Liver (tissue), 3 donors: ENCODE results near the gene MPZ.

Source experiments
- EGR1 ChIP-seq, 2 donors: IDR thresholded peaks; 2 replicates each; pipeline ENCODE4 v1.6.1; 2016 to 2018; ENCODE audit warnings: antibody characterized with exemption in 2 of 2, low read depth in 2 of 2
- GABPA ChIP-seq, 2 donors: IDR thresholded peaks in 1 of 2; conservative IDR thresholded peaks in 1 of 2; 2 replicates each; pipeline ENCODE4 v1.6.1; 2016; ENCODE audit warnings: antibody characterized with exemption in 2 of 2, mild to moderate bottlenecking in 1 of 2, moderate library complexity in 1 of 2
- JUND ChIP-seq, 2 donors: IDR thresholded peaks; 2 replicates each; pipeline ENCODE4 v1.6.1; 2016; ENCODE audit warnings: antibody characterized with exemption in 2 of 2
- NR2F2 ChIP-seq: IDR thresholded peaks from 2 replicates; pipeline ENCODE4 v1.6.1; 2016; ENCODE audit warnings: antibody characterized with exemption
- RAD21 ChIP-seq, 2 donors: IDR thresholded peaks; 2 replicates each; pipeline ENCODE4 v1.6.1; 2016; ENCODE audit warnings: antibody characterized with exemption in 2 of 2, mild to moderate bottlenecking in 2 of 2
- TAF1 ChIP-seq: conservative IDR thresholded peaks from 2 replicates; pipeline ENCODE4 v1.6.1; 2016; ENCODE audit warnings: antibody characterized with exemption, mild to moderate bottlenecking
- YY1 ChIP-seq: IDR thresholded peaks from 2 replicates; pipeline ENCODE4 v1.6.1; 2016; ENCODE audit warnings: antibody characterized with exemption, mild to moderate bottlenecking
- TF ChIP-seq, protein P1 (sequence below): fragments of 150-350 bp; IDR thresholded peaks from 2 replicates; pipeline ENCODE4 v1.5.1; 2017; ENCODE audit warnings: improper control_type of control experiment, low read depth, low read length; ENCODE audit not compliant: missing input control
- TF ChIP-seq, protein P2 (sequence below): IDR thresholded peaks from 2 replicates; pipeline ENCODE4 v1.6.1; 2016; ENCODE audit warnings: antibody characterized with exemption
- TF ChIP-seq, protein P3 (sequence below): IDR thresholded peaks from 2 replicates; pipeline ENCODE4 v1.6.1; 2016; ENCODE audit warnings: antibody characterized with exemption, mild to moderate bottlenecking
- donor health status: healthy.
- donor health status: healthy.

DNA sequence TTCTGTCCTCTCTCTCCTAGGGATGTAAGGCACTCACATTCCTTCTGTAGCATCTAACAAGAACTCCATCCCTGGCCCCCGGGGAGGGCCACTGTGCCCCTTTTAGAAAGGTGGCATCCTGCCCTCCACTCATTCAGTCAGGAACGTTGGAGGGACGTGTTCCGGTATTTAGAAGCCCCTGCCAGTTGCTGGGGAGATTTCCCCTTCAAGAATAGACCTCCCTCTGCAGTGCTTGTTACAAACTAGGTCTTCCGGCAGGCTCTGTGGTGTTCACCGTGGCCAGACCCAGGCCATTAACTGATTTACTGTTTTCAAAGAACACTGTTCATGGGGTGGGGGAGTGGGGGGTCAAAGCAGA is 50.4 kb downstream of the MPZ start:
- TF ChIP-seq EGR1 (IDR thresholded peaks at IDR 0.05; ENCODE audit: low read depth in 2 of 2) (no peak), YY1 (no peak), RAD21 (IDR thresholded peaks at IDR 0.05) (no peak), GABPA (IDR thresholded peaks at IDR 0.05 in 1 of 2, conservative IDR thresholded peaks at IDR 0.05 in 1 of 2) (no peak), TAF1 (no peak), NR2F2 (no peak), JUND (IDR thresholded peaks at IDR 0.05) (no peak)
- TF ChIP-seq, protein P1, sequence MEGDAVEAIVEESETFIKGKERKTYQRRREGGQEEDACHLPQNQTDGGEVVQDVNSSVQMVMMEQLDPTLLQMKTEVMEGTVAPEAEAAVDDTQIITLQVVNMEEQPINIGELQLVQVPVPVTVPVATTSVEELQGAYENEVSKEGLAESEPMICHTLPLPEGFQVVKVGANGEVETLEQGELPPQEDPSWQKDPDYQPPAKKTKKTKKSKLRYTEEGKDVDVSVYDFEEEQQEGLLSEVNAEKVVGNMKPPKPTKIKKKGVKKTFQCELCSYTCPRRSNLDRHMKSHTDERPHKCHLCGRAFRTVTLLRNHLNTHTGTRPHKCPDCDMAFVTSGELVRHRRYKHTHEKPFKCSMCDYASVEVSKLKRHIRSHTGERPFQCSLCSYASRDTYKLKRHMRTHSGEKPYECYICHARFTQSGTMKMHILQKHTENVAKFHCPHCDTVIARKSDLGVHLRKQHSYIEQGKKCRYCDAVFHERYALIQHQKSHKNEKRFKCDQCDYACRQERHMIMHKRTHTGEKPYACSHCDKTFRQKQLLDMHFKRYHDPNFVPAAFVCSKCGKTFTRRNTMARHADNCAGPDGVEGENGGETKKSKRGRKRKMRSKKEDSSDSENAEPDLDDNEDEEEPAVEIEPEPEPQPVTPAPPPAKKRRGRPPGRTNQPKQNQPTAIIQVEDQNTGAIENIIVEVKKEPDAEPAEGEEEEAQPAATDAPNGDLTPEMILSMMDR = no peak
- TF ChIP-seq, protein P2, sequence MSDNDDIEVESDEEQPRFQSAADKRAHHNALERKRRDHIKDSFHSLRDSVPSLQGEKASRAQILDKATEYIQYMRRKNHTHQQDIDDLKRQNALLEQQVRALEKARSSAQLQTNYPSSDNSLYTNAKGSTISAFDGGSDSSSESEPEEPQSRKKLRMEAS = no peak
- TF ChIP-seq, protein P3, sequence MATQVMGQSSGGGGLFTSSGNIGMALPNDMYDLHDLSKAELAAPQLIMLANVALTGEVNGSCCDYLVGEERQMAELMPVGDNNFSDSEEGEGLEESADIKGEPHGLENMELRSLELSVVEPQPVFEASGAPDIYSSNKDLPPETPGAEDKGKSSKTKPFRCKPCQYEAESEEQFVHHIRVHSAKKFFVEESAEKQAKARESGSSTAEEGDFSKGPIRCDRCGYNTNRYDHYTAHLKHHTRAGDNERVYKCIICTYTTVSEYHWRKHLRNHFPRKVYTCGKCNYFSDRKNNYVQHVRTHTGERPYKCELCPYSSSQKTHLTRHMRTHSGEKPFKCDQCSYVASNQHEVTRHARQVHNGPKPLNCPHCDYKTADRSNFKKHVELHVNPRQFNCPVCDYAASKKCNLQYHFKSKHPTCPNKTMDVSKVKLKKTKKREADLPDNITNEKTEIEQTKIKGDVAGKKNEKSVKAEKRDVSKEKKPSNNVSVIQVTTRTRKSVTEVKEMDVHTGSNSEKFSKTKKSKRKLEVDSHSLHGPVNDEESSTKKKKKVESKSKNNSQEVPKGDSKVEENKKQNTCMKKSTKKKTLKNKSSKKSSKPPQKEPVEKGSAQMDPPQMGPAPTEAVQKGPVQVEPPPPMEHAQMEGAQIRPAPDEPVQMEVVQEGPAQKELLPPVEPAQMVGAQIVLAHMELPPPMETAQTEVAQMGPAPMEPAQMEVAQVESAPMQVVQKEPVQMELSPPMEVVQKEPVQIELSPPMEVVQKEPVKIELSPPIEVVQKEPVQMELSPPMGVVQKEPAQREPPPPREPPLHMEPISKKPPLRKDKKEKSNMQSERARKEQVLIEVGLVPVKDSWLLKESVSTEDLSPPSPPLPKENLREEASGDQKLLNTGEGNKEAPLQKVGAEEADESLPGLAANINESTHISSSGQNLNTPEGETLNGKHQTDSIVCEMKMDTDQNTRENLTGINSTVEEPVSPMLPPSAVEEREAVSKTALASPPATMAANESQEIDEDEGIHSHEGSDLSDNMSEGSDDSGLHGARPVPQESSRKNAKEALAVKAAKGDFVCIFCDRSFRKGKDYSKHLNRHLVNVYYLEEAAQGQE = no peak
